HK-2 (cell line): ENCODE data around the gene SAT2.
"Not testable (repeated sequence)": the region's sequence is repeated elsewhere in the genome, so short reads cannot be mapped to it uniquely, and the experiment has no call there.

Source experiments
- DNase-seq: peaks from one replicate; pipeline ENCODE4 v3.0.0-alpha.2; 2018; ENCODE audit not compliant: unreplicated experiment

Gene SAT2

DNA sequence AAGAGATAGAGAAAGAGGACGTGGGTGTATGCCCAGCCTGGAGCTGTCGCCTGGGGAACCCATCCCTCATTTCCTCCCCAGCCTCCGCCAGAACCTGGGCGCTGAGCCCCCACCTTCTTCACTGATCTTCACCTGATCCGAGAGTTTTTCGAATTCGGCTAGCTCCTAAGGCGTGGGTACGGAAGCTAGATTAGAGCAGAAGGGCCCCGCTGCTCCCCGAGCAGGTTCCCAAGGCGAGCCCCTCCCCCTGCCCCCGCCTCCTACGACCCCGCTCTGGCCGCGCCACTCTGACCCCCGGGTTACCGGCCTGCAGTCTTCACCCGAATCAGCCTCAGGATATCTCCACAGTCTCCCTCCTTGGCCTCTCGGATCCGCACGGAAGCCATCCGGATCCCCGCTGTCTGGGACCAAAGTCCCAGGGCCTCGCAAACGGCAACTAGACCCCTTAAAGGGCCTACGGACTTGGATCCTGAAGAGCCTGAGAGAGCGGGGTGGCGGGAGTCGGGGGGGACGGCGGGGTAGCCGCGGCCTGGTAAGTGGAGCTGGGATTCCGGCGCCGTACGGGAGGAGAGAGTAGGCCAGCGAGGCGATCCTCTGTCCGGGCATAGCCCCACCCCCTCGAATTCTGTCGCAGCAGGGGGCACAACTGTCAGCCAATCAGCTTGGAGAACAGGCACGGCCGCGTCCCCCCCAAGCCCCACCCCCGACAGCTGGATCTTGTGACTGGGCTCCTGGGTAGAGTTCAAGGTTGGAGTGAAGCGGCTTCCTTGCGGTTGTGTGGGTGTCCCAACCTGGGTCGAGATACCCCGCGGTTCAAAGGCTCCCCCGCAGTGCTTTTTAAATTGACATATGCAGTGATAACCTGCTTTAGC, at the start of gene SAT2:
SAT2 (minus strand) TSS at position 572 of the 872 bp plus-strand sequence; CDS start at position 386, 186 bp downstream.
- peak; percentile 97 for DNase-seq

DNA sequence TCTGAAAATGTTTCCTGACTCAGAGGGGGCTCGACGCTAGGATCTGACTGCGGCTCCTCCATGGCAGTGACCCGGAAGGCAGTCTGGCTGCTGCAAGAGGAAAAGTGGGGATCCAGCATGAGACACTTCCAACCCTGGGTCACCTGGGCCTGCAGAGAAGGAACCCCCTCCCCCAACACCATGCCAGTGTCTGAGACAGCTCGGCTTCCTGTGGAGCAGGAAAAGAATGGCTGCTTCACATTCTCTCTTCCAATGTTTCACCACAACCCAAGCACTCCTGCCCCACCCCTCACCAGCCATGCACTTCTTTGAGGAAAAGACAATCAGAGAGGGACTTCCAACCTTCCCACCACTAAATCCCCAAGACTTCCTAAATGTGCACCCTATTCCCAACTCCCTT, 48.9 kb upstream of the SAT2 start:
- no peak for DNase-seq

DNA sequence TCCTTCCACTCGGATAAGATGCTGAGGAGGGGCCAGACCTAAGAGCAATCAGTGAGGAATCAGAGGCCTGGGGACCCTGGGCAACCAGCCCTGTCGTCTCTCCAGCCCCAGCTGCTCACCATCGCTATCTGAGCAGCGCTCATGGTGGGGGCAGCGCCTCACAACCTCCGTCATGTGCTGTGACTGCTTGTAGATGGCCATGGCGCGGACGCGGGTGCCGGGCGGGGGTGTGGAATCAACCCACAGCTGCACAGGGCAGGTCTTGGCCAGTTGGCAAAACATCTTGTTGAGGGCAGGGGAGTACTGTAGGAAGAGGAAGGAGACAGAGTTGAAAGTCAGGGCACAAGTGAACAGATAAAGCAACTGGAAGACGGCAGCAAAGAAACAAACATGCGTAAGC, 47.3 kb upstream of the SAT2 start:
- DNase-seq, result no peak

DNA sequence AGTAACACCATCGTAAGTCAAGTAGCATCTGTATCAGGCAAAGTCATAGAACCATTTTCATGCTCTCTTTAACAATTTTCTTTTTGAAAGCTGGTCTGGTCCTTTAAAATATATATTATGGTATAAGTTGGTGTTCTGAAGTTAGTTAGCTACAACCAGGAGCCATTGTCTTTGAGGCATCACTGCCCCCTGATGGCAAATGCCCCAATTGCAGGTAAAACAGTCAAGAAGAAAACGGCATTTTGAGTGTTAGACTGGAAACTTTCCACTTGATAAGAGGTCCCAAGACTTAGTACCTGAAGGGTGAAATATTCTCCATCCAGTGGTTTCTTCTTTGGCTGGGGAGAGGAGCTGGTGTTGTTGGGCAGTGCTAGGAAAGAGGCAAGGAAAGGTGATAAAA, 45.6 kb upstream of the SAT2 start:
- DNase-seq, result no peak

DNA sequence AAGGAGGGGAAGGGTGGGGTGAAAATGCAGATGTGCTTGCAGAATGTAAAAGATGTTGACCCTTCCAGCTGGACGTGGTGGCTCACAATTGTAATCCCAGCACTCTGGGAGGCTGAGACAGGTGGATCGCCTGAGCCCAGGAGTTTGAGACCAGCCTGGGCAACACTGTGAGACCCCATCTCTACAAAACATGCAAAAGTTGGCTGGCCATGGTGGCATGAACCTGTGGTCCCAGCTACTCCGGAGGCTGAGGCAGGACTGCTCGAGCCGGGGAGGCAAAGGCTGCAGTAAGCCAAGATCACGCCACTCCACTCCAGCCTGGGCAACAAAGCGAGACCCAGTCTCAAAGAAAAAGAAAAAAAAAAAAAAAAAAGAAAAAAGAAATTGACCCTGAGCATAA, 40.9 kb upstream of the SAT2 start:
- no peak for DNase-seq

DNA sequence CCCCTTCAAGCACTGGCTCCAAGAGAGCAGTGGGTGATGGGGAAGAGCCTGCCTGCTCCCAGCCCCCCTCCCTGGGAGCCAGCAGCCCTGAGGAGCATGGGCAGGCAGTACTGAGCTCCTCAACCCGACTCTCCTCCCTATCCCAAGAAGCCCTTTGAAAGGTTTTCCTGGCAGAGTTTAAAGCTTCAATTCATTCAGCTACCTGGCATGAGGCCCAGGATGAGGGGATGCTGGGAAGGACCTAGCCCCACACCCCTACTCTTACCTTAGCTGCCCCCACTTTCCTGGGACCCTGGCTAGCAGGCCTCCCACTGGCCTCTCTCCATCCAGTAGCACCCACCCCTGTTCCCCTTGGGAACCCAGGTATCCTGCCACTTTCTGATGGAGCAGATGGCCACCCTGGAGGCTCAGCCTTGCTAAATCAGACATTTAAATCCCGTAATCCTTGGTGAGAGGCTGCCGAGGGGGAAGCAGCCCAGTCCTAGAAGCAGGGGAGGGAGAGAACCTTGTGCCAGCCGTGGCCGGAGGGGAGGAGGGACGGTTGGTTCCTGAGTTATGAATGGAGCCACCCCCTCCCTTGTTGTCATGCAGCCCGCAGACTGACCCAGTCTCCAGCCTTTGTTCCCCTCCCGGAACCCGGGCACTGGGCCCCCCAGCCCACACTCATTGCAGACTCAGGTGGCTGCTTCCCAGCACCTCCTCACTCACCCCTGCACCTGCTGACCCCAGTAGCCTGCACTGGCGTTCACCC, 40.2 kb upstream of the SAT2 start:
- no peak for DNase-seq

DNA sequence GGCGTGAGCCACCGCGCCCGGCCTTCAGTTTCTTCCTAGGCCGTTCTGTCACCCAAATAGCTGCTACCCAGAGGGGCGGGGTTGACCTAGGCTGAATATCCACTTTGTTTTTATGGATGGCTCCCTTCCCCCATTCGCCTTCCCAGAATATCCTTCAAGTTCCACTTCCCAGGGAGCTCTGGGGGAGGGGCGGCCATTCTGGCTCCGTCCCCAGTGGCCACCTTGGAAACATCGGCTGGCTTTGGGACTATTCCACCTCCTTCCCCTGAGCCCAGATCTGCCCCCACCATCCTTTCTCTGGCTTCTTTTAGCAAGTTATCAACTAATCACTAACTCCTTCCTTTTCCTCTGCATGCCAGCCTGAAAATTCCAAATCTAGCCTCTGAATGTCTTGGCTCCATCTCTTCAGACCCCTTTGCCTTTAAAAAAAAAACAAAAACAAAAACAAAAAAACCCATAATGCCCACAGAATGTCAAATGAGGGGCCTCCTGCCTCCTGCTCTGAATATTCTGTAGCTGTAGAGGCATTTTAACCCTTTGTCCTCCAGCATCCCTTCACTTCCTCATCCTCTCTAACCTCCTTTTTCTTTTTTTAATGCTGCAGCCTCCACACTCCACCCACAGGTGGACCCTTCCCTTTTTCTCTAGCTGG, 29.5 kb upstream of the SAT2 start:
- no peak for DNase-seq

DNA sequence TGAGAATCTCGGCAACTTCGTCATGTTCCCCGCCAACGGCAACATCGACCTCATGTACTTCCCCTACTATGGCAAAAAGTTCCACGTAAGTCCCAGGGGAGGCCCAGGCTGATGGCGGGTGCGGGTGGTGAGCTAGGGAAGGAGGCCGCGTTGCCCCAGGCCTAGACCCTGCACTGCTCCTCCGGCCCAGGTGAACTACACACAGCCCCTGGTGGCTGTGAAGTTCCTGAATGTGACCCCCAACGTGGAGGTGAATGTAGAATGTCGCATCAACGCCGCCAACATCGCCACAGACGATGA, 27.9 kb upstream of the SAT2 start:
- DNase-seq, result no peak

DNA sequence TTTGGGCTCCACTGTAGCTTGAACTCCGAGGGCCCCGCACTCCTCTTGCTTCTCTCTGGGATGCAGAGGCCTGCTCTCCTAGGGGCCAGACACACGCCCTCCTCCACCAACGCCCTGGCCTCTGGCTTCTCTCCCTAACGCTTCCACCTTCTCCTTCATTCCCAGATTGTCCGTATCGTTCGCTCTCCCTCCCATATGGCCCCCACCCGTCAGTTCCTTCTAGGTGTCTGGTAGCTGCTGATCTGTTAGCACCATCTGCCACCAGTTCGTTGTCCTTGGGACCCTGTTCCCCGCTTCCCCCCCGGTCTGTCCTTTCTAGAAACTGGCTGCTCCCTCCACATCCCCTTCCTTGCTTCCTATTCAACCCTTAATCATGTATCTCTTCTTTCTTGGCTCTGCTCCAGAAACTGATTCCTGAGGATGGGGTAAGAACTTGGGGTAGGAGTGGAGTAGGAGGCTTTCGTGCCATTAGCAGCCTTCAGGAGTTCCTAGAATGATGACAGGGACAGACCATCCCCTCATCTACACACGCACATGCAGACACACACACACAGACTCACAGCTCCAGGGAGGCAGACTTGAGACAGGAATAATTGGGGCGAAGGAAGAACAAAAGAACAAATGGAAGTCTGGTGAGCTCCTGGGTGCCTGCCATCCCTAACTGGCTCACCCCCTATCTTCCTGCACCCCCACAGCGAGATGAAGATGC, 27.4 kb upstream of the SAT2 start:
- DNase-seq, result no peak

DNA sequence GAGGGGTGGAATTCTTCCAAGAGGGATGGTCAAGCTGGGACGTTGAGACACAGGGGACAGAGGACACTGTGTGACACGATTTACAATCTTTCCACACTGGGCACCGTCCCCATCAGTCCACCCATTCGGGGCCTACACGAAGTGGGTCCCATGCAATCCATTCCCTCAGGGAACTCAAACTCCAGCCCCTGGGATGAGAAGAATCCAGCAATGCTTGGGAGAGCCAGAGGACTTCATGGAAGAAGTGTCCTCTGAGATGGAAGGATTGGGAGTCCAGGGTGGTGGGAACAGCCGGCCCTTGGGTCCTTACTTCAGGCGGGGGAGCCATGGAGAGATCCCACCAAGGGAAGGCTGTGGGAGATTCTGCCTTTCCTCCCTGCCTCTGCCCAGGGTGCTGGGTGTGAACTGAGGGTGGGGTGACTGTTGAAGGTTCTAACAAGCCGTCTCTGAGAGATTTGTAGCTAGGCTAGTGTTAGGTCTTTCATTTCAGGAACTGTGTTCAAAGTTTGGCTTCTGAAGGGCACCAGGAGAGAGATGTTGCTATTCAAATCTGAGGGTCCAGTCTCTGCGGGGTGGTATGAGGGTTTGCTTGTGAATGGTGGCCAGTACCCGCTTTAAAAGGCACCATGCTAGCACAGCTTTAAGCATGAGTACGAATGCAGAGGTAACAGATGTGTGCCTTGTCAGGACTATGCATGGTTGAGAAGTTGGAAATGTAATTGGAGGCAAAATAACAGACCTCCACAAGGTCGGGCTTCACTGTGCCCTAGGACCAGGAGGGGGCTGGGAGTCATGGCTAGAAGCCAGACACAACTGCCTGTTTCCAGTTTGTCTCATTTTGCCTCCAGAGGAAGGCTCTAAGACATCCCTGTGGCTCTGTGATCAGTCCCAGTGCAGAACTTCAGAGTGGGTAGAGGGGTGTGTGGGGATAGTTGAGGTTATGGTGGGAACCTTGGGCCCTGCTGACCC, 25.1 kb upstream of the SAT2 start:
- DNase-seq, result no peak

DNA sequence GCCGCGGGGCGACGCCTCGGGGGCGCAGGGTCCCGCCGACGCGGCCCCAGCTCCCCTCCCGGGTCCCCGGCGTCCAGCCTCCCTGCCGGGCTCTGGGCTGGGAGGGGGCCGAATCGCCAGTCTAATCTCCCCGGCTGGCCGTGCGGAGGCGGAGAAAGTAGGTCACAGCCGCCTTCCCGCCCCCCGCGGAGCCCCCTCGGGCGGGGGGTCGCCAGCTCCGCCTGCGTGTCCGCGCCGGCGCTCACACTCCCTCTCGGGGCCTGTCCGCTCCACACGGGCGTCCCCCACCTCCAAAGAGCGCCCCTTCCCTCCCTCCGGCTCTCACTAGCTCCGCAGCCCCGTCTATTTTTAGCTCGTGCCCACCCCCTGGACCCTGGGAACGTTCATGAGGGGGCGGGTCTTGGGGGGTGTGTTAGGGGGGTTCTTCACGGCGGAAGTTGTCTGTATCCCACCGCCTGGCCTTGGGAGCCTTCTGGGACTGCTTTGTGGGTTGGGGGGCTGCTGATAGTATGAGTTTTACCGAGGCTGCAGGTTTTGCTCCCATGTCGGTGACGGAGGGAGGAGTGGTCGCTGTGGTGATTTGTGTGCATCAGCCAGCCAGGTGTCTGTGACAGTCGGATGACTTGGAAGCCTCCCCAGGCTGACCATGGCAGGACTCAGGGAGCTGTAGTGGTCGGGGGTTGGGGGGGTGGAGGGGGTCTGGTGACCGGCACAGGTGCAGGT, 24.2 kb upstream of the SAT2 start:
- no peak for DNase-seq

DNA sequence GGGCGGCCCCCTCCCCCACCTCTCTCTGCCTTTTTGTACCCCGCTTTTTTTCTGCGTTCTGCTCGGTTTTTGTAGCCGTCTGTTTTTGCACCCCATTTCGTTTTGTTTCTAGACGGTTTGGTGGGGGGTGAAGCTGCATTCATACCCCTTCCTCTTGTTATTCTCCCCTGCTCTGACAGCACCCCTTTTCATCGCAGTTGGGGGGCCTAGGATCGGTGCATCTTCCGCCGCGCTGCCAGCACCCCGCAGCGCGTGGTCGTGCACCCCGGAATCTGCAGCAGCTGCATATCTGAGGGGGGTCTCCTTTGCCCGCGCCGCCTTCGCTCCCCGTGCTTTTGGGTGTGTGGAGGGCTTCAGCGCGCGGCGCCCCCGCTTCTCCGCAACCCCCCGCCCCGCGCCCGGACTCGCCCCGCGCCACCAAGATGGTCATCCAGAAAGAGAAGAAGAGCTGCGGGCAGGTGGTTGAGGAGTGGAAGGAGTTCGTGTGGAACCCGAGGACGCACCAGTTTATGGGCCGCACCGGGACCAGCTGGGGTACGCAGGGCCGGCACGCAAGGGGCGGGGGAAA, 23.6 kb upstream of the SAT2 start:
- DNase-seq, result no peak

DNA sequence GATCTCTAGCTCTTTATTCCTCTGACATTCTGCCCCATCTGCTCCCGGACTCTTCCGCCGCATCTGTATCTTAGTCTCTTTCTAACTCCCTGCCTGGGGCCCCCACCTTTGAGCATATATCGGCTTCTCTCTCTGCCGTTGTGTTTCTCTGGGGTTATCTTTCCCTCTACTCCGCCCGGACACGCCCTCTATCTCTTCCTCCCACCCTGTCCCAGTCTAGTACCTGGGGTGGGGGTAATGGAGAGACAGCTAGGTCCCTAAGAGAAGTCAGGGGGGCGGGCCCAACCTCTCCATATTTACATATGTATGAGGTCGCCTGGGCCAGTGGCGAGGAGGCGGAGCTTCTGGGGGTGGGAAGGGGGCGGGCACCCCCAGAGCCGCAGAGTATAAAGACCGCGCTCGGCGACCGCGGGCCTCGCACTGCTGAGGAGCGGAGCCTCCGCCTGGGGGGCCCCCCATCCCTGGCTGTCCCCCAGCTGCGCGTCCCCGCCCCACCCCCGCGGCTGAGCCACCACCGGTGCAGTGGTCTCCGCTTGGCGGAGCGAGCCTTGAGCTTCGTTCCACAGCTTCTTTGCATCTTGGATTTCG, 23.0 kb upstream of the SAT2 start, which contains the start of gene ATP1B2:
ATP1B2 (plus strand) TSS at position 418 of the 588 bp plus-strand sequence. CDS start 593 bp downstream, outside the sequence.
- peak; percentile 22 for DNase-seq

DNA sequence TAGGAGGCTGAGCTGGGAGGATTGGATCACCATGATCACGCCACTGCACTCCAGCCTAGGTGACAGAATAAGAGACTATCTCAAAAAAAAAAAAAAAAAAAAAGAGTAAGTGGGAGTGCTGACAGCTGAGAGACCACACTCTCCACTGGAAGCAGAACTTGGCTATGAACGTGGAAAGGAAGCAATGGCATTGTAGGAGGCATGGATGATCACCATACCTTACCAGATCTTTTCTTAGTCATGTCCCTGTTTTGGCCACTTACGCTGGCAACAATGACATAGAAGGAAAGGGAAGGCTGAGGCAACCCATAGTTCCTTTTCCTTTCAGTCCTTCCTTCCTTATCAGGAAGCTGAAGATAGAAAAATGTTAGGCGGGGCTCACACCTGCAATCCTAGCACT, 19.4 kb upstream of the SAT2 start:
- no peak for DNase-seq

DNA sequence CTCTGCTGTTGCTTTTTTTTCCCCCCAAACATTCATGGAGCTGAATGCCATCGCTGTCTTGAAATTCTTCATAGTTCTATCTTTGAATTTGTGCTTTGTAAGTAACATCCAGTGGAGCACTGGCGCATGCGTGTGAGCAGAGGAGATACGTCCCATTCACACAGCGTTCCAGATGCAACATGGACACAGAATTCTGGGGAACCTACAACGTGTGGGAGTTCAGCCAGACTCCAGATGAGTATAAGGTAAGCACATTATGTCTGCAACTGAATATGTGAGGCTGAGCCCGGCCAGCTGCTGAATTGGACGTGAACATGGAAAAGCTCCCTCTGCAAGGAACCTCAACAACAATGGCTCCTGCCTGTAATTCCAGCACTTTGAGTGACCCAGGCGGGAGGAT, 18.8 kb upstream of the SAT2 start:
- no peak for DNase-seq

DNA sequence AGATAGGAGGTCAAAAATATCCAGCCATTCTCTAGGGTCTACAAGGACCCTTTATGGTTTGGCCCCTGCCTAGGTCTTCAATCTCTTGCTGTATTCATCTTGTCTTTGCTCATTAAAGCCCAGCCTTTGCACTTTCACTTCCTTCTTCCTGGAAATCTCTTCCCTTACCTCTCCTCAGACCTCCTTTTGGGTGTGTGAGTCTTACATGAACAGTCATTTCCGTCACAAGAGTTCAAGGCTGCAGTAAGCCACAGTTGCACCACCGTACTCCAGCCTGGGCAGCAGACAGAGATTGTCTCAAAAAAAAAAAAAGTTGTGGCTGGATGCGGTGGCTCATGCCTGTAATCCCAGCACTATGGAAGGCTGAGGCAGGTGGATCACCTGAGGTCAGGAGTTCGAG, 17.2 kb upstream of the SAT2 start:
- DNase-seq, result no peak

DNA sequence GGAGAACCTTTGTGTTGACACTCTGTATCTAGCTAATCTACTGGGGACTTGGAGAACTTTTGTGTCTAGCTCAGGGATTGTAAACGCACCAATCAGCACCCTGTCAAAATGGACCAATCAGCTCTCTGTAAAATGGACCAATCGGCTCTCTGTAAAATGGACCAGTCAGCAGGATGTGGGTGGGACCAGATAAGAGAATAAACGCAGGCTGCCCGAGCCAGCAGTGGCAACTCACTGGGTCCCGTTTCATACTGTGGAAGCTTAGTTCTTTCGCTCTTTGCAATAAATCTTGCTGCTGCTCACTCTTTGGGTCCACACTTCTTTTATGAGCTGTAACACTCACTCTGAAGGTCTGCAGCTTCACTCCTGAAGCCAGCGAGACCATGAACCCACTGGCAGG, 14.0 kb upstream of the SAT2 start:
- not testable (repeated sequence) for DNase-seq

DNA sequence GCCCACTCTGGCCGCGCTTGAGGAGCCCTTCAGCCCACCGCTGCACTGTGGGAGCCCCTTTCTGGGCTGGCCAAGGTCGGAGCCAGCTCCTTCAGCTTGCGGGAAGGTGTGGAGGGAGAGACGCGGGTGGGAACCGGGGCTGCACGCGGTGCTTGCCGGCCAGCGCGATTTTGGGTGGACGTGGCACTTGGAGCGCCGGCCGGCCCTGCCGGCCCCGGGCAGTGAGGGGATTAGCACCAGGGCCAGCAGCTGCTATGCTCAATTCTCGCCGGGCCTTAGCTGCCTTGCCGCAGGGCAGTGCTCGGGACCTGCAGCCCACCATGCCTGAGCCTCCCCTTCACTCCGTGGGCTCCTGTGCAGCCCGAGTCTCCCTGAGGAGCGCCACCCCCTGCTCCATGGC, 13.2 kb upstream of the SAT2 start:
- DNase-seq, result no peak

DNA sequence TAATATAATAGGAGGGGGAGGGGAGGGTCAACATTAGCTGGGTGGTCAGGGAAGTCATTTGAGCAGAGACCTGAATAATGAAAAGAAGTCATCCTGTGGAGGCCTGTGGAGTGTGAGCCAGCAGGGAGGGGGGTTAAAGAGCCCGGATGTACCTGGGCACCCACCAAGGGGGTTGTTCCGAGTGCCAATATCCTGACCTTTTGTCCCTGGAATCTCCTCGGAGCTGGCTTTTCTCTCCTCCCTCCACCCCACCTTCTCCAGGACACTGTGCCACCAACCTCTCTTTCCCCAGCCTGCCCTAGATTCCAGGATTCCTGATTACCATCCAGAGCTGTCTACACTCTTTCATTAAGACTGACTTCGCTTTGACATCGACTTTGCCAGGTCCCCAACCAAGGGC, 8.5 kb upstream of the SAT2 start:
- DNase-seq, result no peak

DNA sequence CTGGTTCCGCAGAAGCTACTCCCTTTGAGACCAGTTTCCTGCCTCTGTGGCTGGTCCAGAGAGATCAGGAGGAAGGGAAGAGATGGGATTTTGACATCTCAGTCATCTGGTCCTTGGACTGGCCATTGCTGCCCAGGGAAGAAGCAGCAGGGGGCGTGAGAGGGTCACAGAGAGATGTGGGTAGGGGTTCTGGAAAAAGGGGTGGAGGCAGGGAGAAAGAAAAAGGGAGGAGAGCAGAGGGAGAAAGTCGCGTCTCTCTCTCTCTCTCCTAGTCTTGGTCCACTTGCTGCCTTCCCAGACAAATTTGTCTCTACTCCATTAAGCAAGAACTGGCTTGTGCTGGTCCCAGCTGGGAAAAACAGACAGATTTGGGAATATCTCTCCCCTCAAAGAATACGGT, 6.8 kb upstream of the SAT2 start:
- peak; percentile 34 for DNase-seq
